ENCODE measurements around the gene ZBED6.
"Not testable (repeated sequence)": the region's sequence is repeated elsewhere in the genome, so short reads cannot be mapped to it uniquely, and the experiment has no call there.

ZBED6 gene

GRCh38 chr1:203789966-203790365 is 5.5 kb upstream of the ZBED6 start:
- DNase-seq, result no peak

DNA sequence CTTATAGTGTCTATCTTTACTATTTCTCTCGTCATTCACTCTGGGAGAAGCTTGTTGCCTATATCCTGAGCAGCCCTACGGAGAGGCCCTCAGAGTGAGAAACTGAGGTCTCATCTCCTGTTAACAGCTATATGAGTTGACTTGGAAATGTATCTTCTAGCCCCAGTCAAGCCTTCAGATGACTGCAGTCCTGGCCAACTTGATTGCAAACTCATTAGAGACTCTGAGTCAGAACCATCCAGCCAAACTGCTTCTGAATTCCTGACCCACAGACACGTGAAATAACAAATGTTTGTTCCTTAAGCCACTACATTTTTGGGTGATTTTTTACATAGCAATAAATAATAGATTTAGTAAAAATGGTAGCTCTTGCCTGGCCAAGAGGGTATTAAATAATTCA is 3.9 kb upstream of the ZBED6 start:
- no peak for DNase-seq

- DNase-seq, result no peak
Observed at GRCh38 chr1:203792486-203792885, 2.9 kb upstream of the ZBED6 start.

- not testable (repeated sequence) for DNase-seq
Observed at GRCh38 chr1:203793561-203793960, 1.9 kb upstream of the ZBED6 start.

DNA sequence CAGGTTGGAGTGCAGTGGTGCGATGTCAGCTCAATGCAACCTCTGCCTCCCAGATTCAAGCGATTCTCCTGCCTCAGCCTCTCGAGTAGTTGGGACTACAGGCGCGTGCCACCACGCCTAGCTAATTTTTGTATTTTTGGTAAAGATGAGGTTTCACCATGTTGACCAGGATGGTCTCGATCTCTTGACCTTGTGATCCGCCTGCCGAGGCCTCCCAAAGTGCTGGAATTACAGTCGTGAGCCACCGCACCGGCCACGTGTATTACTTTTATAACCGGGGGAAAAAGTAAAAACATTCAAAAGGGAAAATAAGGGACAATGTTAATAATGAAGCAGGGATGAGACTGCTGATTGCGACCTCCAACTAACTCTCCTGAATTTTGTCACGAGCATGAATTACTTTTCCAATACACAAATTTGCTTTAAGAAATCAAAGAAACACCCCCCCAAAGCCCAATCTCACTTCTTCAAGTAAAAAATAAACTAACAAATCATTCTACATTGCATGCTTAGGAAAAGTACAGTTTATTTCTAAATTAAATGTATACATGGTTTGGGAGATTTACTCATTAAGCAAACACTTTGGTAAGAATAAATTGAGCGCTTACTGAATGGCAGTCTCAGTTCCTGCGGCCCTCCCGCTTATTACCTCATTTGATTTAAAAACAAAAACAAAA is 521 bp upstream of the ZBED6 start:
- no peak for DNase-seq

DNA sequence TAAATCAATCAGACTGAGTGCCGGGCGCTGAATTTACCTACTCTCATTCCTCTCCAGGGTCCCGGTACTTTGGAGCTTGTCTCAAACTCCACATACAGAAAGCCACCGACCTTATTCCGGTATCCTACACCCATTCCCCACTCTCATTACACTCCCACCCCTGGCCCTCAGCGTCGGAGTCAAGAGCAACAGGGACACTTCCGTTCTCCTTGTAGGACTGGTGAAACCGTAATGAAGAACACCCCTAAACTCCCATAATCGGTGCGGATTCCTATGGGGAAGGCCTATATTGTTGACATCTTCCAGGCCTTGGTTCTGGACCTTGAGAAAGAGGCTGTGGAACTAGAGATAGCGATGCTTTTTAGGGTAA is 798 bp downstream of the ZBED6 start:
- no peak for DNase-seq

DNA sequence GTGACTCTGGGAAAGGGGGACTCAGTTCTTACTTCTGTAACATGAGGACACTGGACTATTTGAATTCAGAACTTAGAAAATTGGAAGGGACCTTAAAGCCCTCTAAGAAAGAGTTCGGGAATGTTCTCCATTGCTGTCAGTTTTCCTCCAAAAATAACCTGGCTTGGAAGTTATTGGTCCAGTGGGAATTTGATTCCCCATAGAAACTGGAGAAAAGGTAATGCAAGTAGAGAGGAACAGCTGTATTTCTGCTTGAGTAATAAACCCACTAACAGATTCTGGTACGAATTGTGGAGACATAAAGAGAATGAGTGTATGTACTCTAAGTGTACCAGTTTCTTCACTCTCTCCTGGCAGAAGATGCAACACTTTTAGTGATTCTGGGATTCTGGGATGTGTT is 1.8 kb downstream of the ZBED6 start:
- no peak for DNase-seq

DNA sequence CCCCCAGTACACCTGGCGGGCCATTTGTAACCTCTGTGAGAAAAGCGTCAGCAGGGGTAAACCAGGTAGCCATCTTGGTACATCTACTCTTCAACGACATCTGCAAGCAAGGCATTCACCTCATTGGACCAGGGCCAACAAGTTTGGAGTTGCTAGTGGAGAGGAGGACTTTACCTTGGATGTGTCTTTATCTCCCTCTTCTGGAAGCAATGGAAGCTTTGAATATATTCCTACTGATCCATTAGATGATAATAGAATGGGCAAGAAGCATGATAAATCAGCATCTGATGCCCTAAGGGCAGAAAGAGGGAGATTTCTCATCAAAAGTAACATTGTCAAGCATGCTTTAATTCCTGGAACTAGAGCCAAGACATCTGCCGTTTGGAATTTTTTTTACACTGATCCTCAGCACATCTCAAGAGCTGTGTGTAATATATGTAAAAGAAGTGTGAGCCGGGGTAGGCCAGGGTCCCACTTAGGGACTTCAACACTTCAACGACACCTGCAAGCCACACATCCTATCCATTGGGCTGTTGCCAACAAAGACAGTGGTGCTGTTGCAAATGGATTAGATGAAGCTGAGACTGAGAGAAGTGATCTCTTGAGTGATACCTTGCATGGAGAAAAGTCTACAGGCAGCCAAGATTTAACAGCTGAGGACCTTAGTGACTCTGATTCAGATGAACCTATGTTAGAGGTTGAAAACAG is 2.7 kb downstream of the ZBED6 start:
- DNase-seq, result no peak

DNA sequence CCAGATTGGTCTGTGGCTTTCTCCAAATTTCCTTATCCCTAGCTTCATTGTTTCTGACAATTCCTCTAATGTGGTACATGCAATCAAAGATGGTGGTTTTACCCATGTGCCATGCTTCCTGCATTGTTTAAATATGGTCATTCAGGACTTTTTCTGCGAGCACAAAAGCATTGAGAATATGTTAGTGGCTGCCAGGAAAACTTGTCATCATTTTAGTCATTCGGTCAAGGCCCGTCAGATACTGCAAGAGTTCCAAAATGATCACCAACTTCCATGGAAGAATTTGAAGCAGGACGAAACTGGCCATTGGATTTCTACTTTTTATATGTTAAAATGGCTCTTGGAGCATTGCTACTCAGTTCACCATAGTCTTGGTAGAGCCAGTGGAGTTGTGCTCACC is 3.7 kb downstream of the ZBED6 start:
- no peak for DNase-seq

DNA sequence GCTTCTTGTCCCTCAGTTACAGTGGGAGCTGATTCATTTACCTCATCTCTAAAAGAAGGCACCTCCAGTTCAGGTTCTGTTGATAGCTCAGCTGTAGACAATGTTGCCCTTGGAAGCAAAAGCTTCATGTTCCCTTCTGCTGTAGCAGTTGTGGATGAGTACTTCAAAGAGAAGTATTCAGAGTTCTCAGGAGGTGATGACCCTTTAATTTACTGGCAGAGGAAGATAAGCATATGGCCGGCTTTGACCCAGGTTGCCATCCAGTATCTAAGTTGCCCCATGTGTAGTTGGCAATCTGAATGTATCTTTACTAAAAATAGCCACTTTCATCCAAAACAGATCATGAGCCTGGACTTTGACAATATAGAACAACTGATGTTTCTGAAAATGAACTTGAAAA is 4.5 kb downstream of the ZBED6 start:
- DNase-seq, result no peak

DNA sequence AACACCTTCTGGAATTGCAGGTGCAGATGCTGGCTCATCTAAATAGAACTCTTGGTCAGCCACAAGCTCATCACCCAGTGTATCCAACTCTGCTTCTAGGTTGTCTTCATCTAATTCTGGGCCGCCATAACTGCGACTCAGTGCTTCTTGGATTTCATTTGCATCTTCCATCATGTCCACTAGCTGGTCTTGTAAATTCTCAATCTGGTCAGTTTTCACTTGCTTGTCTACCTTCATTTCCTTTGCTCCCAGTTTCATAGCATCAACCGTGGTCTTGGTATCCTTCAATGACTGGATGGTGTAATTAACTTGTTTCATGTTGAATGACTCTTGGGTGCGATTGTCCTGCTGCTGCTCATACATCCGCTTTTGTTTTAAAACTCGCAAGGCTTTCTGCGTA is 10.3 kb downstream of the ZBED6 start:
- DNase-seq, result no peak

DNA sequence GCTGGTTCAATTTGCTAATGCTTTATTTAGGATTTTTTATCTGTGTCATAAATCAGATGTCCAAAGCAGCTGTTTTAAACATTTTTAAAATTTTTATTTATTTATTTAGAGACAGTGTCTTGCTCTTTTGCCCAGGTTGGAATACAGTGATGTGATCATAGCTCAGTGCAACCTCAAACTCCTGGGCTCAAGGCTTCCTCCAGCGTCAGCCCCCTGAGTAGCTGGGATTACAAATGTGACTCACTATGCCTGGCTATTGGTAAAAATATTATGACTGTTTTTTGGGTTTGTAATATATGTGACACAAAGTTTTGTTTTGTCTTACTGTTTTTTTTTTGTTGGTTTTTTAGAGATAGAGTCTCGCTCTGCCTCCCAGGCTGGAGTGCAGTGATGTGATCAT is 11.8 kb downstream of the ZBED6 start:
- no peak for DNase-seq

GRCh38 chr1:203813581-203814341 is 18.3 kb downstream of the ZBED6 start:
- no peak for DNase-seq

GRCh38 chr1:203818399-203818798 is 23.0 kb downstream of the ZBED6 start:
- DNase-seq, result no peak

DNA sequence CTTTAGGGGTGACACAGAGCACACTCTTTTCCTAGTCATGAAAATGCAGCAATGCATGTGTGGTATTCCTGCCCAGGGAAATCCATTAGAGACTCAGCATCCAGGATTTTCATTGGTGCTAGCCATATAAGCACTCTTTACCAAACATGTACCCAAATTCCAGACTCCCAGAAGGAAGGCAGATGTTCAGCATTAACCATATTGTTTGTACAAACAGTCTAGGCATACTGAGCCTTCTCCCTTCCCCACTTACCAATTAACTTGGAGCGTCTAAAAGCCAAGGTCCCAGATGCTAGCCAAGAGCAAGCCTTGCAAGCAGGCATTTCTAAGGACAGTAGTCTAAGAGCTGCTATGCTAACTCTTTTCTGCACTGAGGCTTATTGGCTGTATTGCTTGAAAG is 27.9 kb downstream of the ZBED6 start:
- DNase-seq, result no peak

- no peak for DNase-seq
Observed at GRCh38 chr1:203826175-203826574, 30.8 kb downstream of the ZBED6 start.

DNA sequence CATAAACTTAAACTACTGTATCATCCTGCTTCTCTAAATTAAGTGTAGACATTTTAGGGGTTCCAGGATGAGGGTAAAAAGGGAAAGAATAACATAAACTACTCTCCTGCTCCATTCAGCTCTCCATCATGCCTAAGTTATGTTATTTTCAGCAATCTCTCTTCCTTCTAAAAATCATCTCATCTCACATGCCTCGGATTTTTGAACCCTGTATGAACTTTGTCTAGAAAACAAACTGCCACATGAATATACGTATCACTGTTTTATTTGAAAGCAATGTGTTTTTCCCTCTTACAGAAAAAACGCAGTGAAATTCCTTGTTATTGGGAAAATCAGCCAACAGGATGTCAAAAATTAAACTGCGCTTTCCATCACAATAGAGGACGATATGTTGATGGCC is 32.6 kb downstream of the ZBED6 start:
- no peak for DNase-seq

- no peak for DNase-seq
Observed at GRCh38 chr1:203828503-203828902, 33.1 kb downstream of the ZBED6 start.

- DNase-seq, result not testable (repeated sequence)
Observed at GRCh38 chr1:203829247-203829646, 33.8 kb downstream of the ZBED6 start.

- no peak for DNase-seq
Observed at GRCh38 chr1:203835476-203835875, 40.1 kb downstream of the ZBED6 start.

DNA sequence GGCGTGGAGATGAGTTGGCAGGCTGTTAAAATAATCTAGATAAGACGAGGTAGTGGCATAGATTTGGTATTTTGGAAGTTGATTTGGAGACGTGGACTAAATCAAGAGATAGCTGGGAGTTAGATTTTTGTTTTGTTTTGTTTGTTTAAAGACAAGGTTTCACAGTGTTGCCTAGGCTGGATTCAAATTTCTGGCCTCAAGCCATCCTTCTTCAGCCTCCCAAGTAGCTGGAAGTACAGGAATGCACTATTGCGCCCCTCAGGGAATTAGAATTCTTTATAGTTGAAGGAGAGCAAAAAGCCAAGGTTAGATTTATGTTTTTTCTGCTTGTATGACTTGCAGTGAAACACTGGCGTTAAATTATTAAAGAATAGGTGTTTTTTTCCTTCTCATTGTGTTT is 43.7 kb downstream of the ZBED6 start:
- DNase-seq, result no peak

- DNase-seq, result no peak
Observed at GRCh38 chr1:203840208-203840808, 44.9 kb downstream of the ZBED6 start.

DNA sequence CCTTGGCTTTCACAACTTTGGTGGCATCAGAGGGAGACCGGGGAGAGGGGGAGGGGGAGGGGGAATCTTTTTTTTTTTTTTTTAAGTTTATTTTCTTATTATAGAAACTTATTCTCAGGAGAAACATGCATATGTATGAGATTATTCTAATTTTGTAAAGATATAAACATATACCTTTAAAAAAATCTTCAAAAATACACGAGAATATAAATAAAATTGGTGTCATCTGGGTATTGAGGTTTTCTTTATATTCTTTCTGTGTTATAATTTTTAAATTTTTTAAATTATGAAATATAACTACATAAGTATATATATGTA is 47.1 kb downstream of the ZBED6 start:
- DNase-seq, result no peak

DNA sequence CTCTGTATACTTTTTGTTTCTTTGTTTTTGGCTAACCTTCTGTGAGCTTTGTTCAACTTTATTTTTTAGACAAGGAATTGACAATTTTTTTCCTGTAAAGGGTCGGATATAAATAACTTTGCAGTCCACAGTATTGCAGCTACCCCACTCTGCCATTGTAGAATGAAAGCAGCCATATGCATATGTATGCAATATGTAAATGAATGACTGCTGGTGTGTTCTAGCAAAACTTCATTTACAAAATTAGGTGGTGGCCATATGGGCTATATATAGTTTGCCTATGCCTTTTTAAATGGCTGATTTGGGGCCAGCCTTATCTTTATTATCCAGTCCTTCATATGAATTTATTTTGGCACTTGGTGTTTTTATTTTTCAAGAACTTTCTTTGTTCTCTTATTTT is 48.0 kb downstream of the ZBED6 start:
- no peak for DNase-seq
